Colon (tissue), 2 donors: ENCODE results near the gene CEP104.

Experiments
- FAIRE-seq: peaks from 2 replicates; lab custom pipeline; 2012; peaks lifted over from hg19 to GRCh38; lab: Jason Lieb, UNC
- donor health status: control.
- donor health status: control.

Gene CEP104

DNA sequence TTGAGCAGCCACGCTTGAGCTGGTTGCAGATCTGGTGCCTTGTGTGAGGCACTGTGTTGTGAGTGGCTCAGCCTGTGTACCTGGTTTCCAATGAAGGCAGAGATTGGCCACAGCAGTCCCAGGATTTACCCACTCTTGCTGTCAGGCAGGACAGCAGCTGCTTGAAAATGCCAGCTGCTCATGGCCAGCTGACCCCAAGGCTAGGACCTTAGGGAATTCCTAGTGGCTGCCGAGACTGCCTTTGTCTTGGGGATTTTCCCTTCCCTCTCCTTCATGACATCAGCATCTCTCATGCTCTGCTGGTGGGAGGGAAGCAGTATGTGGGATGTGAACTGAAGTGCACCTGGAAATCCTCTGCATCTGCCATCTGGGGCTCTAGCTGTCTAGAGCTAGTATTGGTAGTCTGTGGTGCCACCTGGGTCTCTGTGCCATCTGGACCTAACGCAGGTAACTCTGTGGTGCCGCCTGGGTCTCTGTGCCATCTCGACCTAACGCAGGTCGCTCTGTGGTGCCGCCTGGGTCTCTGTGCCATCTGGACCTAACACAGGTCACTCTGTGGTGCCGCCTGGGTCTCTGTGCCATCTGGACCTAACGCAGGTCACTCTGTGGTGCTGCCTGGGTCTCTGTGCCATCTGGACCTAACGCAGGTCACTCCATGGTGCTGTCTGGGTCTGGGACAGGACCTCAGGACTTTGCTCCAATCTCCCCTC is 56.9 kb downstream of the CEP104 start:
- no peak for FAIRE-seq

DNA sequence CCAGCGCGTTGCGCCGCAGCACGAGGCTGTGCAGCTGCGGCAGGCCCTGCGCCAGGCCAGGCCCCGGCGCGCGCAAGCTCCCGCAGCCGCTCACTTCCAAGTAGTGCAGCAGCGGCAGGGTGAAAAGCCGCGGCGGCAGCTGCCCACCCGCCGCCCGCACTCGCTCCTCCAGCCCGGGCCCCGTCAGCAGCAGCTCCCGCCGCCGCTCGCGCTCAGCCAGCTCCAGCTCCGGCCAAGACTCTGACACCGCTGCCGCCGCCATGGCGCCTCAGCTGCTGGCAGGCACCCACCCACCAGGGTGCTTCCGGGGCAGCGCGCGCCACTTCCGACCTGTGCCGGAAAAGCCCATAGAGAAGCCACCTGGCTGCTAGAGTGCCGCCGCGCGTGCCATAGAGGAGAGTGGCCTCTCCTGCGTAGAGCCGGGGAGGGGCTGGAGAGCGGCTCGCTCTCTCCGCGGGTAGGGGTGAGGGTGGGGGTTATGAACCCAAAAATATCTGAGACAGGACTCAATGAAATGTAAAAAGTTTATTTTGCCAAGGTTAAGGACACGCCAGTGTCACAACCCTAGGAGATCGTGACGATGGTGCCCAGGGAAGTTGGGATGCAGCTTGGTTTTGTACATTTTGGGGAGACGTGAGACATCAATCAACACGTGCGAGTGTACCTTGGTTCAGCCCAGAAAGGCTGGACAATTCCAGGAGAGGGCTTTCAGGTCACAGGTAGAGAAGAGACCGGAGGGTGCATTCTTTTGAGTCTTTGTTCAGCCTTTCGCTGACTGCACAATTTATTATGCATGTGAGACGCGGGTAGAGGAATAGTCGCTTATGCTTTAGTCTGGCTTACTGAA is 60.6 kb downstream of the CEP104 start, which contains the start of gene LRRC47:
Gene LRRC47, minus strand, starts transcription at position 284 of the 847 bp plus-strand sequence. Its CDS starts 22 bp downstream, at position 262.
- no peak for FAIRE-seq

DNA sequence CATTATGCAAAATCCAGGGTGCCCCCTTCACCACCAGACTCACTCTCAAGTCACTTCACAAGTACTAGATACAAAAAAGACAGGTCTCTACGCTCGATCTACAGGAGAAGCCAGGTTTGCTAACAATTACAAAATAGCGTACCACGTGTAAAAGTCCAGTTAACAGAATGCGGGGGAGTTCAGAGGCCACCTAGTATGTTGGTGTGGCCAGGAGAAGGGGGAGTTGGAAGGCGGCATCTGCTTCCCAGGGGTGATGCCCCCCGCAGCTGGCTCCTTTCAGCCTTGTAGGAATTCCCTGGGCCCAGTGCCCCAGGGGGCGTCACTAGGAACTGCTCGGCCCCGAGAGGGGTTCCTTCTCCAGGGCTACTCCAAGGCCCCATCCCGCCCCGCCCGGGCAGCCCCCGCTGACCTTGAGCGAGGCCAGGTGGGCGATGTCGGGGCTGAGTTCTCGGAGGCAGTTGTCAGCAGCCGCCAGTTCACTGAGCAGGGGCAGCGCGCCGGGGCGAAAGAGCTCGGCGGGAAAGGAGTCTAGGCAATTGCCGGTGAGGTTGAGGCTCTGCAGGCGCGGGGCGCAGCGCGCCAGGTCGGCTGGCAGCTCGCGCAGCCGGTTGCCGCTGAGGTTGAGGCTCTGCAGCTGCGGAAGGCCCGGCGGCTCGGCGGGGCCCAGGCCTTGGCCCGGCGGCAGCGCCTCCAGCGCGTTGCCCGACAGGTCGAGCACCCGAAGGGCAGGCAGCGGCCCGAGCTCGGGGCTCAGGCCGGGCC is 61.4 kb downstream of the CEP104 start:
- FAIRE-seq, result no peak

DNA sequence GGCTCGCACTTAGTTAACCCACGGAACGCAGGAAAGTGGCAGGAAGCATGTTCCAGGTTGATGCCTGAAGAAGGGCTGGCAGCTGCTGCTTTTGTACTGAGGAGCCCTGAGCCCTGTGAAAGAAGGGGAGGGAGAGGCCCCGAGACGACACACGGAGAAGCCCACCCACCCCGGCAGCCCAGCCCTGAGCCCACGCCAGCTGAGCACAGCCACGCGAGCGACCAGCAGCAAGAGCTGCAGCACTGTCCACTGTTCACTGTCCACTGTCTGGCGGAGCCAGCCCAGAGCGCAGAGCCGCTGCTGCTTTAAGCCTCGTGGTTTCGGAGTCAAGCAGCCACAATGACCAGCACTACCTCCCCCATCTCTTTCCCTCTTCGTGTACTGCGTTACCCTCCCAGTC is 66.1 kb downstream of the CEP104 start:
- FAIRE-seq, result no peak

DNA sequence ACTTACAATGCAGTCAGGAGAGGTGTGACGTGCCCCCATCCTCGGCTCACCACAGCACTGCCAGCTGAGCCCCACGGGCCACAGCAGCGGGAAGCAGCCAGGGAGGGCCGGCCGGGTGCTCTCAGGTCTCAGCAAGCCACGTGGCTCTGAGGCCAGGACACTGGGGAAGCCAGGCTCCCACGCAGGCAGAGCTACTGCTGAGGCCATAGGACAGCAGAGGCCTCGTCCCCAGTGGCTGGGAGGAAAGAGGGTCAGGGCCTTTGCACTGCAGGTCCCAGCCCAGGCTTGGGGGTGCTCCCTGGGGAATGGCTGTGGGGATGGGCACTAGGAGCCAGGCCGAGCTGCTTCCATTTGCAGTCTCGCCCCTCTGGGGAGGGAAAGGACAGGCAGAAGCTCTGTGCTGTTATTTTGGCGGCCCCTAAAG is 66.5 kb downstream of the CEP104 start:
- FAIRE-seq, result no peak

DNA sequence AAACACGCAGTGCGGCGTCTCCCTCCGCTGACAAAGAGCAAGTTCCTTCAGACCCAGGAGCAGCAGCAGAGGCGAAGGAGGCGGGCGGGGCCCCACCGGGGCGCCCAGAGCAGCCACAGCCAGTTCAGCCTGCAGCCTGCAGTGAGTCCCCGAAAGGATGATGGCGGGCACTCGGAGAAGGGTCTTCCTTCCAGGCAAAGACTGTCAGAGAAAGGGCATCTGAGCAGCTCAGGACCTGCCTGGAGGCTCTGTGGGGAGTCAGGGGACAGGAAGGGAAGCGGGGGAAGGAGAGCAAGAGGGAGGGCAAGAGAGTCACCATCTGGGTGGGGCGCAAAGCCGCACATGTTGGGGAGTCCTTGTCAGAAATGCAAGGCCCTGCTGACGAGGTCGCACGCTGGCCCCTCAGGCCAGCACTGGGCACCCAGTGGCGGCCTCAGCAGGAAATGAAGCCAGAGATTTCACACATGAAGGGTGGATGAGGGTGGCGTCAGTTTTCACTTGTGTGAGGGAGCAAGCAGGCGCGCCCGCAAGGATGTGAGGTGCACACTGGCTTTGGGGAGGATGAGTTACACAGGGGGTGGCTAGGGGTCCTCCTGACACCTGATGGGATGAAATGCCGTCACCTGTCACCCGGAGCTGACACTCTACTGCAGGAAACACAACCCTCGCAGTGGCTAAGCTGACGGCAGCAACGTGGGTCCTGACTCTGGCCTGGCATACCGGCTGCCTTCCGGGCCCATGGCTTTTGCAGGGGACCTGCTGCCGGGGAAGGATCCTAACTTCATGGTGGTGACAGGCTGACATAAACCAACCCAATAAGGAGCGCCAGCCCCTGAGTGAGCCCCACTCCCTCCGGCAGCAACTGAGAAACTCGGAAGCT is 67.3 kb downstream of the CEP104 start:
- no peak for FAIRE-seq

DNA sequence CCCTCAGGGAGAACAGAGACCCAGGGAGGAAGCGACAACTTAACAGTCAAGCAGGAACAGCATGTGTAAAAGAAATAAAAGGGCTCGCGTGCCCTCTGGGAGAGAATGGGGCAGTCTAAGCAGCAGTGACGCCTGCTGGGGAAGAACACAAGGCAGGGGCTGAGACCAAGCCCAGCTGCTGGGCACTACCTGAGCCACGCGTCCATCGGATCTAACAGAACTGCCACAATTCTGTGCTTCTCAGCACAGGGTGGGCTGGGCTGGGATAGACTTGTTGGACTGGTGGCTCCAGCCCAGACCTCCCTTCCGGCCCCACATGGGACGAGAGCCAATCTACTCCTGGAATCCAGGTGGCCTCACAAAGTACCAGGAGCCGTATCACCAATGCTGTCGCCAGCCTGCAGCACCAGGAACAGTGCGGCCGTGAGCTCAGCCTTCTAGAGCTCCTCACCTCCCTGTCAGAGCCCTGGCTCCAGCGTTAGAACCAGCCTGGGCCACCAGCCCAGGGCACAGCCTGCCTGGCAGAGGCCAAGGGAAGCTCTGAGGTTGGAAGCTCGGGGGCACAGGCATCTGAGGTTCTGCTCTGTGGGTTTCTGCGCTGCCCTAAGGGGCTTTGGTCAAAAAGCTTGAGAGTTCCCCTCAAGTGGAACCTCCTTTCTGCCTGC is 68.1 kb downstream of the CEP104 start:
- no peak for FAIRE-seq

DNA sequence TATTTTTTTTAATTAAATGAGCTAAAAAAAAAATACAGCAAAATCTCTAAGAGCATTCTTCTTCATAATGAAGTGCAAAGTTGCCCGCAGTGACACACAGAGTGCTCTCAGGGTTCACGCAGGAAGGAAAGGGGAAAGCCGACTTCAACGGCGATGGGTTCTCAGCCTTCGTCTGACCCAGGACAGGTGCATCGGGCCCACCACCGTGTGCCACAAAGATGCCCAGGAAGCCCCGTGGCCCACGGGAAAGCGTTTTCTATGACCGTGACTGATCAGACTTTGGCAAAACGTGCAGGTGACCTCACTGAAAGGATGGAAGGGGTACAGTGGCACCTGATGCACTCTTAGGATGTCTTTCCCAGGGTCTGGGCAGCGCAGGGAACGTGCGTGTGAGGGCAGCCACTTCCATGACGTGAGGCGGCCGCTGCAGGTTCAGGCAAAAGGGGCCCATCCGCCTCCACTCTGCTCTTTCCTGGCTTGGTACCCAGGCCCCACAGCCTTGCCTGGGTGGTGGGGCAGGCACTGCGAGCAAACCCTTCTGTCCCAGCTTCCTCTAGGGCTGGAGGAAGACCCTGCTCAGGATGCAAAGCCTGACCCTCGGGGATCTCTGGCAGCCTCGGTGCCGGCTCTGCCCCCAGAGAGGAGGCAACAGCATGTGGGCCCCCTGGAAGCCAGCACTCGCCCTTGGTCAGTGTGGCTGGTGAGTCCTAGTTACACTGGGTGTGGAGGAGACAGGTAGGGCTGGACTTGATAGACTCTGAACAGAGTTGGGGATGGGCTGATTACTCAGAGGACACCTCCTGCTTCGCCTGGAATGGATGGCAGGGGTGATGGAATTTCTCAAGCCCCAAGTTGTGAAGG is 69.0 kb downstream of the CEP104 start:
- no peak for FAIRE-seq

DNA sequence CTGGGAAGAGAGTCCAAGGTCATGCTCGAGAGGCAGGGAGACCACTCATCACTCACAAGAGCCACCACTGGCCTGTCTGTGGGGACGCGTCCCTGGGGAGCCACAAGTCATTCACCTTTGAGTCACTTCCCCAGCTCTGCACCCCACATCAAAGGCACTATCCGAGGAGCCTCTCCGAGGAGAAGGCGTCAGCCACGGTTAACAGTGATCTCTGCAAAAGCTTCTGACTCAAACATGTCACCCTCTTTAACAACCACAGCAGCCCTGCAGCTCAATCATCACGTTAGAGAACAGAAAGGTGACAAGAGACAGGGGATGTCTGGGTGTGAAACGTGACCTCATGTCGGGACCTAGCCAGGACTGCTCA is 69.7 kb downstream of the CEP104 start:
- no peak for FAIRE-seq

DNA sequence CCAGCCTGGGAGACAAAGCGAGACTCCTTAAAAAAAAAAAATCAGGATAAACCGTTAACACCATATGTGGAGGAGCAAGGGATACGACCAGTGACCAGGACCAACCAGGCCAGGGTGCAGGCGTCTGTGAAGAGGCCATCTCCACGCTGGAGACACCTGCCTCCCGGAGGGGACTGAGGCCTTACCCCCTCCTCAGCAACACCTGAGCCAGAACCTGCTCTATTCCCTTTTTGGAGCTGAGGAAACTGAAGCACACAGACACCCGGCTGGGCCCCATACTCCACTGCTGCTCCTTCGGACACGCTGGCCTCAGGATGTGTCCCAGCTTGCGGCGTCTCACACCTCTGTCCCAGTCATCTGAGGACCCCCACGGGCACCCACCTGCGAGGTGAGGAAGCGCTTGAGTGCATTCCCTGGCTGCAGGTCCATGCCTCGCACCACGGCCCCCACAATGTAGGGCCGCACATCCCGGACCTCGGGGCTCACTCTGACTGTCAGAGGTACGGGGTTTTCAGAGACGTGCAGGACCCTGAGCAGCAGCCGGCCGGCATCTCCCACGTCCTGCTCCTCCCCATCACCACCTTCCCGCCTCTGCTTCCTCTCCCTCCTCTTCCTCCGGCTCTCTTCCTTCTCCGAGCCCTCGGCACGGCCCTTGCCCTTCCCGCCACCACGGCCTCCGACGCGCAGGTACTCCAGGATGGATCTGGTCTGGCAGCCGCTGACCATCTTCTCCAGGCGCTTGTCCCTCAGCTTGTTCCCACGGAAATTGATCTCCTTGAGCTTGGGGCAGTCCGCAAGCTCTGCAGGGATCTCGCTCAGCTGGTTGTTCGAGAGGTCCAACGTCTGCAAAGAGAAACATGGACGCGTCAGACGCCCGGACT is 70.3 kb downstream of the CEP104 start:
- no peak for FAIRE-seq

DNA sequence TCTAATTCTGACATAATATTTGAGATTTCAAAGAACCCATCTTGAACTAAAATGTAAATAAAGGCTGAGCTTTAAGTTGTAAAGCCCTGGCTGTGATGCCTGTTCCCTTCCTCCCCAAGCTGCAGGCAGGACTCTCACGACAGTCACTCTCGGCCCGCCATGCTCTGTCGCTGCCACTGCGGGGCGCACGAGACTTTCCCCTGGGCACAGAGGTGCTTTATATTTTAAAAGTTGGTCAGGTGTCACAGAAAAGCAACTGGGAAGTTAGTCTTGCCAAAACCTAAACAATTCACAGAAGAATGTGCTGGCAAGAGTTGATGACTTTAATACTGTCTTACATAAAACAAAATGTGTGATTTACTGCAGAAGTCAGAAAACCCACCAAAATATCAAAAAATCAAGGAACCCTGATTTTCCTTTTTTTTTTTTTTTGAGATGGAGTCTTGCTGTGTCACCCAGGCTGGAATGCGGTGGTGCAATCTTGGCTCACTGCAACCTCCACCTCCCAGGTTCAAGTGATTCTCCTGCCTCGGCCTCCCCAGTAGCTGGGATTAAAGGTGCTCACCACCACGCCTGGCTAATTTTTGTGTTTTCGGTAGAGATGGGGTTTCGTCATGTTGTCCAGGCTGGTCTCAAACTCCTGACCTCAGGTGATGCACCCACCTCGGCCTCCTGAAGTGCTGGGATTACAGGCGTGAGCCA is 71.4 kb downstream of the CEP104 start:
- no peak for FAIRE-seq

DNA sequence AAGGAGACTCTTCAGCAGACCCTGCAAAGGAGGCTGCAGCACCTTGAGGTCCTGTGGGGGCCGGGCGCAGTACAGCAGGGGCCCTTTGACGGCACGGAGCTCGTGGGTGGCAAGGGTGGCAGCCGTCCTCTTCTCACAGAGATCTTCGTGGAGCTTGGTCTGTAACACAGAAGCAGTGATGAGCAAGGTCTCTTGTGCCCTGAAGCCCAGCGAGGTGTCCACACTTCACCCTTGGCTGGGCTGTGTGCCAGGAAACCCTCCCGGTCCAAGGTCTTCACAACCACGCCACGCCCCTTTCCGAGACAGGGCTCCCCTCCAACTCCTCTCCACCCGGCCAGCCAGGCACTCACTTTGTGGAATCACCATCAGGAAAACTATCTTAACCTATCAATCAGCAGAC is 72.0 kb downstream of the CEP104 start:
- no peak for FAIRE-seq

DNA sequence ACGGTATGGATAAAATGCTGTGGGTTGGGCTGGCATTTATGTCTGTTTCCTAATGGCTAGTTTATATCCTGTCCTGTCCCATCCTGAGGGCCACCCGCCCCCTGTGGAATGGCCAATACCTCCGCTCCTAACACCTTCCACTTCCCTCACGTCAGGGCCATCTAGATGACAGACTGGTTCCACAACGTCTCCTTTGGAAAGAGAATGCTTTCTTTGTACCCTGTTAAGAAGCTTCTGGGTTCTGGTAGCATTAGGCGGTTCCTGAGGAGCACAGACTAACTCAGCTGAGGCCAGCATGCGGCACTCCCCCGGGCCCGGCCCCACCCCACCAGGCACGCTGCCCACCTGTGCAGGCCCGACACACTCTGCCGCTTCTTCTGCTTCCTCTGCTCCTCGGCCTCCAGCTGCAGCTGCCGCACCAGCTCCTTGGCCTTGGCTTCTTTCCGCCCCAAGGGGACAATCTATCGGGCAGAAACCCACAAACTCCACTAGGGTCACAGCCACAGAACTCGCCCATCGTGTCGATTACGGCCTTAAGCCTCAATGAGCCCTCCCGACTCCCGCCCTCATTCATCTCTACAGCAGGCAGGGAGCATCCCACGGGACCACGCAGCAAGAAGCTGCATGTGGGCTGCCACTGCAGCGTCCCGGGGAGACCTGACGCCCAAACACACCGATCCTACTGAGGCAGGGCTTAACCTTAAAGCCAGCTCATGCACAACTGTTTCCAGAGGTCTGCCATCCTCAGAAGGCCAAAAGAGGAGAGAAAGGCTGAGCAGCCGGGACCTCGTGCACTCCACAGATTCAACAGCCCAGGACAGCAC is 73.1 kb downstream of the CEP104 start:
- FAIRE-seq, result no peak

DNA sequence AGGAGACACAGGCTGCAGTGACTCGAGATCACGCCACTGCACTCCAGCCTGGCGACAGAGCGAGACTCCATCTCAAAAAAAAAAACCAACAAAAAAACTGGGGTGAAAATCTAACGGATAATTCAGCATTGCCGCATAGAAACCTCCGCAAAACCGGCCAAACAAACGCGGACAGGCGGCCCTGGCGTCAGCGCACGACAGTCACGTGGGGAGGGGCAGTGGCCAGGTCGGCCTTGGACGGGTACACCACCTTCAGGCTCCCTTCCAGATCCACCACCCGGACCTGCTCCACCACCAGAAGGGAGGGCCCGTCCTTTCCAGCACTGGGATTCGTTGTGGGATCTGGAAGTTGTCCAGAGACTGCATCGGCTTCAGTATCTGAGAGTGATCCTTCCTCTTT is 76.1 kb downstream of the CEP104 start:
- FAIRE-seq, result no peak

DNA sequence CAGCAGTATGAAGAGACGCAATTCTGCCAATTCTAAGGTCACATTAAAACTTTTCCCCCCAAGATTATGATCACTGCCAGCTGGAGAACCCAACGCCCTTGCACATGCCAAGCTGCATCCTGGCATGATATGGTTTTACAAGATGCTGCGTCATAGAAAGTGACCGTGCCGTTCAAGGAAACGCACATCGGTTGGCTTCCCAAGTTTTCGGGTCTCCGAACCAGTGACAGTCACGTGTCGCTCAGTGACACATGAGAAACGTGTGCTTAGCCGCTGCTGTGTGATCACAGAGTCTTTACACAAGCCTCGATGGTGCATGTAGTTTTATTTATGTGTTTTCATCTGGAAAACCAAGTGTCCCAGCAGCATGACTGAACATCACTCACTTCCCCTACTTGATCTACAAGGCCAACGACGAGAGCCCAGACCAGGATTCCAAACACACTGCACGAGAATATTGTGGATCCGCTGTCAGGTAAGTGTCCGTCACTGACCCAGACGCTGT is 77.0 kb downstream of the CEP104 start:
- FAIRE-seq, result no peak

DNA sequence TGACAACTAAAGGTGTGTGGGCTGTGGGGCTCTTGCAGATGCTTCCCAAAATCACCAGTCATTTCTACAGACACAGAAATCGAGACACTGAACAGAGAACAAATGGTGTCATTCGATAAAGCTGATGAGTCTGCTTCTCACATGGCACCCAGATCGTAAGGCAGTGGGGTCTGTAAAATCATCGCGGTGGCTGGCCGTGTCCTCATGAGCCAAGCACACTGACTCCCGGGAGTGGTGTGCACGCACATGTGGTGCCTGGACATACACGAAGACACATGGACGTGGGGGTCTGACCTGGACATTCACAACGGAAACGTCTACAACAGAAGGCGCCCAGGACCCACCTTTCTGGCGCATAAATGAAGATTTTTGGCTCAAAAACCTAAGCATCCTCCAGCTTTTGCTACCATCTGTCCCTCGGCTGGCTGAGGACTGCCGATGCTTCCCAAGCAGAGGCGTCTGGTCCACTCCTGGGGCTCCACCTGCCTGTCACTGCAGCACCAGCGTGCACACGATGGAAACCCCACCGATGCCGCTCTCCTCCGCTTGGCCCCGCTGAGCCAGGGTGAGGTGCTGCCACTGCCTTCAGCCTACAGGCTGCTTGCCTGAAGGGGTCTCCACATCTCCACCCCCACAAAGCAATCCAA is 77.6 kb downstream of the CEP104 start:
- no peak for FAIRE-seq
